Central memory CD8-positive, alpha-beta T cell (primary cell): Measurements from ENCODE around the gene CBX1.

ENCODE experiments used
- ATAC-seq: fragments of 150-1000 bp; cut with Tn5 transposase; replicated peaks from 2 replicates; pipeline ENCODE4 v1.10.0; 2022; ENCODE audit warnings: mild to moderate bottlenecking, moderate FRiP score, moderate number of reproducible peaks; ENCODE audit not compliant: poor library complexity, severe bottlenecking; ENCODE audit errors: extremely low read depth
- DNase-seq, 2 donors: peaks; one replicate each; pipeline ENCODE4 v3.0.0; 2021; ENCODE audit warnings: low spot score in 2 of 2
- H3K27ac Mint-ChIP-seq: one replicate; pipeline ENCODE4 v1.8.0; 2022; ENCODE audit warnings: low read depth, mild to moderate bottlenecking, moderate library complexity, mixed read lengths
- H3K27me3 Mint-ChIP-seq: one replicate; pipeline ENCODE4 v1.8.0; 2022; ENCODE audit warnings: mixed read lengths
- H3K36me3 Mint-ChIP-seq: one replicate; pipeline ENCODE4 v1.8.0; 2022; ENCODE audit warnings: mild to moderate bottlenecking, moderate library complexity, mixed read lengths; ENCODE audit not compliant: insufficient read depth
- H3K4me1 Mint-ChIP-seq: one replicate; pipeline ENCODE4 v1.8.0; 2022; ENCODE audit warnings: mixed read lengths
- H3K4me3 Mint-ChIP-seq: one replicate; pipeline ENCODE4 v1.8.0; 2022; ENCODE audit warnings: mild to moderate bottlenecking, moderate library complexity, mixed read lengths
- H3K9me3 Mint-ChIP-seq: one replicate; pipeline ENCODE4 v1.8.0; 2022; ENCODE audit warnings: mixed read lengths

CBX1 gene

GRCh38 chr17:48132385-48132784, 31.1 kb upstream of the CBX1 start:
- Mint-ChIP-seq H3K36me3 (peaks cover 26% of the 10 kb centered on the region), H3K4me1 (no peaks in the 10 kb centered on the region), H3K9me3 (no peaks in the 10 kb centered on the region), H3K27me3 (no peaks in the 10 kb centered on the region), H3K4me3 (no peak overlapping the region), H3K27ac (no peak overlapping the region)
- no peak for ATAC-seq
- no peak for DNase-seq

- no peaks in the 10 kb centered on the region for H3K27me3 Mint-ChIP-seq
- no peaks in the 10 kb centered on the region for H3K4me1 Mint-ChIP-seq
- no peaks in the 10 kb centered on the region for H3K9me3 Mint-ChIP-seq
- H3K27ac Mint-ChIP-seq, result peak overlapping the region; percentile 51
- peak in 1 of 2 donors; percentile 16 for DNase-seq
- H3K36me3 Mint-ChIP-seq, result peaks cover 24% of the 10 kb centered on the region
- no peak overlapping the region for H3K4me3 Mint-ChIP-seq
- peak; percentile 54 for ATAC-seq
These were observed 30.0 kb upstream of the CBX1 start for GRCh38 chr17:48131216-48131824.

- DNase-seq, result no peak
- no peak overlapping the region for H3K4me3 Mint-ChIP-seq
- no peaks in the 10 kb centered on the region for H3K9me3 Mint-ChIP-seq
These were observed 28.7 kb upstream of the CBX1 start for GRCh38 chr17:48129981-48130380.

GRCh38 chr17:48128400-48128799, 27.1 kb upstream of the CBX1 start:
- Mint-ChIP-seq H3K9me3 (no peaks in the 10 kb centered on the region), H3K4me3 (no peak overlapping the region), H3K4me1 (no peaks in the 10 kb centered on the region), H3K27me3 (no peaks in the 10 kb centered on the region), H3K36me3 (peaks cover 25% of the 10 kb centered on the region), H3K27ac (no peak overlapping the region)
- DNase-seq, result no peak
- ATAC-seq, result no peak

More at GRCh38 chr17:48129981-48130380, 28.7 kb upstream of the CBX1 start:
- Mint-ChIP-seq H3K4me1 (no peaks in the 10 kb centered on the region), H3K36me3 (peaks cover 21% of the 10 kb centered on the region), H3K27ac (no peak overlapping the region), H3K27me3 (no peaks in the 10 kb centered on the region)
- ATAC-seq, result no peak

- no peak overlapping the region for H3K27ac Mint-ChIP-seq
- peaks cover 25% of the 10 kb centered on the region for H3K36me3 Mint-ChIP-seq
- no peaks in the 10 kb centered on the region for H3K9me3 Mint-ChIP-seq
- no peak overlapping the region for H3K4me3 Mint-ChIP-seq
- no peaks in the 10 kb centered on the region for H3K27me3 Mint-ChIP-seq
- no peaks in the 10 kb centered on the region for H3K4me1 Mint-ChIP-seq
- no peak for DNase-seq
- ATAC-seq, result no peak
These were observed 26.2 kb upstream of the CBX1 start for GRCh38 chr17:48127371-48128051.

- H3K36me3 Mint-ChIP-seq, result peaks cover 32% of the 10 kb centered on the region
- DNase-seq, result no peak
- no peaks in the 10 kb centered on the region for H3K4me1 Mint-ChIP-seq
- no peak for ATAC-seq
- H3K27me3 Mint-ChIP-seq, result no peaks in the 10 kb centered on the region
- H3K9me3 Mint-ChIP-seq, result no peaks in the 10 kb centered on the region
- H3K4me3 Mint-ChIP-seq, result no peak overlapping the region
- H3K27ac Mint-ChIP-seq, result no peak overlapping the region
These were observed 25.2 kb upstream of the CBX1 start for GRCh38 chr17:48126532-48126850.

GRCh38 chr17:48125829-48126531, 24.7 kb upstream of the CBX1 start:
- Mint-ChIP-seq H3K27me3 (no peaks in the 10 kb centered on the region), H3K4me3 (no peak overlapping the region), H3K36me3 (peaks cover 34% of the 10 kb centered on the region), H3K4me1 (no peaks in the 10 kb centered on the region), H3K27ac (no peak overlapping the region), H3K9me3 (no peaks in the 10 kb centered on the region)
- DNase-seq (no peak), ATAC-seq (no peak)

- Mint-ChIP-seq H3K27me3 (no peaks in the 10 kb centered on the region), H3K27ac (no peak overlapping the region), H3K36me3 (peaks cover 44% of the 10 kb centered on the region), H3K9me3 (no peaks in the 10 kb centered on the region), H3K4me3 (no peak overlapping the region), H3K4me1 (no peaks in the 10 kb centered on the region)
- DNase-seq (no peak), ATAC-seq (no peak)
These were observed 22.6 kb upstream of the CBX1 start for GRCh38 chr17:48123776-48124388.

GRCh38 chr17:48123111-48123510, 21.8 kb upstream of the CBX1 start:
- Mint-ChIP-seq H3K9me3 (no peaks in the 10 kb centered on the region), H3K27ac (no peak overlapping the region), H3K36me3 (peaks cover 49% of the 10 kb centered on the region), H3K27me3 (no peaks in the 10 kb centered on the region), H3K4me3 (no peak overlapping the region), H3K4me1 (no peaks in the 10 kb centered on the region)
- ATAC-seq, result no peak
- no peak for DNase-seq

GRCh38 chr17:48122665-48123045, 21.4 kb upstream of the CBX1 start:
- ATAC-seq, result no peak
- H3K36me3 Mint-ChIP-seq, result peaks cover 53% of the 10 kb centered on the region
- no peaks in the 10 kb centered on the region for H3K9me3 Mint-ChIP-seq
- no peak for DNase-seq
- H3K27me3 Mint-ChIP-seq, result no peaks in the 10 kb centered on the region
- H3K4me1 Mint-ChIP-seq, result no peaks in the 10 kb centered on the region
- H3K4me3 Mint-ChIP-seq, result no peak overlapping the region
- no peak overlapping the region for H3K27ac Mint-ChIP-seq

GRCh38 chr17:48121923-48122664, 20.8 kb upstream of the CBX1 start:
- Mint-ChIP-seq H3K27ac (no peak overlapping the region), H3K27me3 (no peaks in the 10 kb centered on the region), H3K9me3 (no peaks in the 10 kb centered on the region), H3K4me3 (no peak overlapping the region), H3K4me1 (no peaks in the 10 kb centered on the region), H3K36me3 (peaks cover 53% of the 10 kb centered on the region)
- ATAC-seq (no peak), DNase-seq (no peak)

GRCh38 chr17:48113201-48113676, 12.0 kb upstream of the CBX1 start:
- H3K36me3 Mint-ChIP-seq, result peaks cover 46% of the 10 kb centered on the region
- DNase-seq (peak in 1 of 2 donors; percentile 35), ATAC-seq (peak; percentile 81)
- peak overlapping the region; percentile 57 for H3K4me3 Mint-ChIP-seq
- no peaks in the 10 kb centered on the region for H3K9me3 Mint-ChIP-seq
- peak overlapping the region; percentile 58 for H3K27ac Mint-ChIP-seq
- H3K4me1 Mint-ChIP-seq, result peaks cover 44% of the 10 kb centered on the region
- H3K27me3 Mint-ChIP-seq, result no peaks in the 10 kb centered on the region
